HepG2 (cell line): Measurements from ENCODE around the gene SLC16A5. TPM values are rescaled to one million over a fixed set of nuclear protein-coding genes. Genes with fewer than 3 reads are reported as not detected.

Experiments
- ATAC-seq: fragments of 200-7000 bp; cut with Tn5 transposase; 3 replicates; pipeline ENCODE4 v1.9.1; 2020; ENCODE audit warnings: mild to moderate bottlenecking, moderate library complexity
- BruUV-seq: library from RNA; stranded (reverse); fragments of 400-500 nt; replicated peaks from 2 replicates; lab custom pipeline; 2021; lab: Mats Ljungman, UMichigan
- CTCF ChIA-PET: fragments of 300-600 bp; formaldehyde crosslinking; extraction: SDS; loops from one replicate; lab custom pipeline; 2021; ENCODE audit warnings: low total read pairs, inconsistent platforms, low intra/inter-chr PET ratio; lab: Yijun Ruan, JAX
- POLR2A ChIA-PET: fragments of 350-600 bp; sonication (Branson Sonifier 250); formaldehyde crosslinking; loops from one replicate; lab custom pipeline; 2020; ENCODE audit warnings: antibody characterized with exemption, inconsistent platforms; lab: Yijun Ruan, JAX
- DNase-seq: peaks from one replicate; pipeline ENCODE4 v3.0.0-alpha.2; 2015; ENCODE audit warnings: low spot score
- FAIRE-seq: peaks from 3 replicates; lab custom pipeline; 2011; peaks lifted over from hg19 to GRCh38; lab: Jason Lieb, UNC
- H2AFZ ChIP-seq: one replicate; pipeline ENCODE4 v1.6.1; 2011; ENCODE audit warnings: low read length, inconsistent platforms
- H3K27ac ChIP-seq: fragments of 300-600 bp; 3 replicates; pipeline ENCODE4 v1.8.0; 2011; ENCODE audit warnings: mixed run types, mild to moderate bottlenecking, mixed read lengths, low read length, inconsistent platforms; ENCODE audit not compliant: insufficient read depth; ENCODE audit errors: extremely low read length
- H3K27me3 ChIP-seq, 2 experiments: fragments of 200-600 bp in 1 of 2; 2 replicates in 1 of 2; 3 replicates in 1 of 2; pipeline versions ENCODE4 v1.6.0 to v1.8.0; 2011; ENCODE audit warnings: low read length in 2 of 2, mild to moderate bottlenecking in 2 of 2, moderate library complexity in 2 of 2, inconsistent platforms in 1 of 2; ENCODE audit not compliant: insufficient read depth in 2 of 2, control insufficient read depth in 1 of 2
- H3K36me3 ChIP-seq, 2 experiments: fragments of 200-600 bp in 1 of 2; replicated peaks in 1 of 2; 2 replicates in 1 of 2; 3 replicates in 1 of 2; pipeline versions ENCODE4 v1.5.1 to v1.8.0; 2011; ENCODE audit warnings: low read length in 2 of 2, inconsistent platforms in 1 of 2; ENCODE audit not compliant: insufficient read depth in 2 of 2, control insufficient read depth in 1 of 2
- H3K4me1 ChIP-seq: 2 replicates; pipeline ENCODE4 v1.5.1; 2012; ENCODE audit warnings: low read length, inconsistent platforms; ENCODE audit not compliant: insufficient read depth
- H3K4me2 ChIP-seq: 2 replicates; pipeline ENCODE4 v1.6.0; 2011; ENCODE audit warnings: low read depth, low read length, inconsistent platforms
- H3K4me3 ChIP-seq, 3 experiments: fragments of 200-600 bp in 1 of 3; sonication (generic), shearing (Covaris generic) in 1 of 3; replicated peaks in 1 of 3; 2 replicates each; pipeline ENCODE4 v1.5.1; 2011 to 2016; ENCODE audit warnings: low read length in 3 of 3, inconsistent platforms in 2 of 3, low read depth in 2 of 3, mild to moderate bottlenecking in 2 of 3, control low read depth in 1 of 3, mixed read lengths in 1 of 3; ENCODE audit not compliant: insufficient read depth in 1 of 3
- H3K79me2 ChIP-seq: one replicate; pipeline ENCODE4 v1.6.1; 2011; ENCODE audit warnings: low read length, inconsistent platforms; ENCODE audit not compliant: insufficient read depth
- H3K9ac ChIP-seq: 2 replicates; pipeline ENCODE4 v1.6.0; 2011; ENCODE audit warnings: mild to moderate bottlenecking, low read depth, low read length, inconsistent platforms; ENCODE audit not compliant: insufficient read depth
- H3K9me3 ChIP-seq: 2 replicates; pipeline ENCODE4 v1.5.1; 2012; ENCODE audit warnings: mild to moderate bottlenecking, low read length
- H4K20me1 ChIP-seq: 2 replicates; pipeline ENCODE4 v1.6.0; 2011; ENCODE audit warnings: inconsistent platforms, mild to moderate bottlenecking, low read length, moderate library complexity; ENCODE audit not compliant: insufficient read depth
- CHD2 ChIP-seq: IDR thresholded peaks from 2 replicates; pipeline ENCODE4 v1.6.1; 2011; ENCODE audit warnings: low read depth, low read length, improper control_type of control experiment
- GFI1 ChIP-seq: sonication (generic); formaldehyde crosslinking; IDR thresholded peaks from 2 replicates; pipeline ENCODE4 v1.5.0; 2020; ENCODE audit warnings: missing genetic modification reagents, mild to moderate bottlenecking, borderline replicate concordance
- HNRNPUL1 ChIP-seq: fragments of 200-400 bp; formaldehyde crosslinking; IDR thresholded peaks from 2 replicates; pipeline ENCODE4 v1.6.1; 2017; ENCODE audit warnings: low read depth, mild to moderate bottlenecking, low read length, moderate library complexity
- NR2F6 ChIP-seq, 2 experiments: IDR thresholded peaks; 2 replicates each; pipeline ENCODE4 v1.6.1; 2016; ENCODE audit warnings: antibody characterized with exemption in 1 of 2, mild to moderate bottlenecking in 1 of 2
- PHF20 ChIP-seq: sonication (generic); formaldehyde crosslinking; IDR thresholded peaks from 2 replicates; pipeline ENCODE4 v1.5.0; 2020; ENCODE audit warnings: mild to moderate bottlenecking, missing genetic modification reagents
- RFXAP ChIP-seq: sonication (generic); formaldehyde crosslinking; IDR thresholded peaks from 2 replicates; pipeline ENCODE4 v1.4.0; 2020; ENCODE audit warnings: missing genetic modification reagents, borderline replicate concordance
- TEAD3 ChIP-seq: optimal IDR thresholded peaks from 2 replicates; pipeline ENCODE3; 2016; ENCODE audit warnings: borderline replicate concordance
- ZBTB37 ChIP-seq: sonication (generic); formaldehyde crosslinking; IDR thresholded peaks from 2 replicates; pipeline ENCODE4 v1.4.0; 2020; ENCODE audit warnings: mild to moderate bottlenecking, missing genetic modification reagents
- ZFP62 ChIP-seq: sonication (generic); formaldehyde crosslinking; IDR thresholded peaks from 2 replicates; pipeline ENCODE4 v1.4.0; 2020; ENCODE audit warnings: missing genetic modification reagents
- ZFP90 ChIP-seq: sonication (generic); formaldehyde crosslinking; IDR thresholded peaks from 2 replicates; pipeline ENCODE4 v1.8.0; 2022; ENCODE audit warnings: missing genetic modification reagents, mild to moderate bottlenecking, inconsistent platforms, borderline replicate concordance
- ZNF234 ChIP-seq: sonication (generic); formaldehyde crosslinking; conservative IDR thresholded peaks from 2 replicates; pipeline ENCODE4 v1.5.1; 2020; ENCODE audit warnings: mild to moderate bottlenecking, missing genetic modification reagents
- ZNF574 ChIP-seq: sonication (generic); formaldehyde crosslinking; IDR thresholded peaks from 2 replicates; pipeline ENCODE4 v1.4.0; 2020; ENCODE audit warnings: missing genetic modification reagents
- ZNF766 ChIP-seq: sonication (generic); formaldehyde crosslinking; IDR thresholded peaks from 2 replicates; pipeline ENCODE4 v1.5.0; 2020; ENCODE audit warnings: missing genetic modification reagents, borderline replicate concordance
- WGBS: methylation state at CpG from one replicate; pipeline ENCODE4 v1.1.6; 2017; ENCODE audit warnings: low lambda C conversion rate; 5-methylcytosine and 5-hydroxymethylcytosine counted together
- in situ Hi-C: cut with HindIII; loops from 2 replicates; pipeline ENCODE4 v1.10.0; 2017; ENCODE audit warnings: low pct_unique_long_range_greater_than_20kb; ENCODE audit not compliant: extremely low pct_ligation_motif_present
- intact Hi-C: fragments of 100-400 bp; cut with micrococcal nuclease; formaldehyde crosslinking; loops from one replicate; pipeline ENCODE4 v1.10.0; 2022; ENCODE audit not compliant: unreplicated experiment
- polyA plus RNA-seq, 8 experiments: library from polyadenylated mRNA; depleted of rRNA in 3 of 8; stranded (reverse) in 7 of 8; unstranded in 1 of 8; fragments of >200 nt; fragmentation: Illumina TruSeq in 4 of 8; extraction: Trizol in 4 of 8; gene quantifications; 2 replicates each; pipeline versions ENCODE4 v1.2.1 to v1.2.3, GENCODE V29; 2011 to 2016; ENCODE audit warnings: low read depth in 4 of 8, missing spikeins in 1 of 8, mixed read lengths in 1 of 8; ENCODE audit not compliant: insufficient read depth in 1 of 8
- total RNA-seq, 5 experiments: library from RNA; depleted of rRNA; stranded (reverse); fragments of >200 nt; fragmentation: Illumina TruSeq; extraction: Trizol; gene quantifications; 2 replicates each; pipeline ENCODE4 v1.2.3, GENCODE V29; 2016; ENCODE audit warnings: low read depth in 1 of 5
- TF ChIP-seq, protein P1 (sequence below): sonication (generic); formaldehyde crosslinking; IDR thresholded peaks from 2 replicates; pipeline ENCODE4 v1.5.1; 2020; ENCODE audit warnings: missing genetic modification reagents, mild to moderate bottlenecking, borderline replicate concordance
- TF ChIP-seq, protein P2 (sequence below): sonication (generic); formaldehyde crosslinking; IDR thresholded peaks from 2 replicates; pipeline ENCODE4 v1.4.0; 2020; ENCODE audit warnings: missing genetic modification reagents

The SLC16A5 gene
- total and polyA plus RNA-seq, 2 of the 13 experiments (the other 11 are each of a cell fraction or from before 2014, with no cell fraction given), result 0.69 to 5.6 TPM

DNA sequence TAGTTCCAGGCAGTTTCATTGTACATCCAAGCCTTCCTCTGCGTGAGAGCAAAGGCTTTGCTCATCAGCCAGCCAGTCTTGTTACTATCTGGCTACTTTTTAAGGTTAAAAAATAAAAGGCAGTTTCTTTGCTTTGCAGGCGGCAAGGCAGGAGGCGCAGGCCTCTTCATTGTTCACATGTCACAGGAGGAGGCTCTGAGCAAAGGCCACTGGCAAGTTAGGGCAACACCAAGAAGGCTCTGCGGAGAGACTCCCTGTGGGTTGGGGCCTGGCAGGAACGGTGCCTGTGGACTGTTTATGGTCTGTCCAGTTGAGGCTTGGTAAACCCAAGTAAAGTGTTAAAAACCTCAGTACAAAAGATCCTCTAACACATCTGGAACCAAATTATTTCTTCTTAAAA, 47.7 kb downstream of the SLC16A5 start (continued):
- TF ChIP-seq ZNF766 (CRISPR knock-in tag) (no peak), NR2F6 (IDR thresholded peaks at IDR 0.05) (no peak), NR2F6 (CRISPR knock-in tag; IDR thresholded peaks at IDR 0.05) (no peak), ZBTB37 (CRISPR knock-in tag) (no peak), TEAD3 (no peak), PHF20 (no peak), ZFP62 (no peak)
- TF ChIP-seq, protein P1, sequence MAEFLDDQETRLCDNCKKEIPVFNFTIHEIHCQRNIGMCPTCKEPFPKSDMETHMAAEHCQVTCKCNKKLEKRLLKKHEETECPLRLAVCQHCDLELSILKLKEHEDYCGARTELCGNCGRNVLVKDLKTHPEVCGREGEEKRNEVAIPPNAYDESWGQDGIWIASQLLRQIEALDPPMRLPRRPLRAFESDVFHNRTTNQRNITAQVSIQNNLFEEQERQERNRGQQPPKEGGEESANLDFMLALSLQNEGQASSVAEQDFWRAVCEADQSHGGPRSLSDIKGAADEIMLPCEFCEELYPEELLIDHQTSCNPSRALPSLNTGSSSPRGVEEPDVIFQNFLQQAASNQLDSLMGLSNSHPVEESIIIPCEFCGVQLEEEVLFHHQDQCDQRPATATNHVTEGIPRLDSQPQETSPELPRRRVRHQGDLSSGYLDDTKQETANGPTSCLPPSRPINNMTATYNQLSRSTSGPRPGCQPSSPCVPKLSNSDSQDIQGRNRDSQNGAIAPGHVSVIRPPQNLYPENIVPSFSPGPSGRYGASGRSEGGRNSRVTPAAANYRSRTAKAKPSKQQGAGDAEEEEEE (CRISPR knock-in tag), result no peak

- in situ Hi-C loops, result no loop called here
- no peak overlapping the region for H3K9ac ChIP-seq
- FAIRE-seq (no peak), DNase-seq (no peak), ATAC-seq (no peak)
- intact Hi-C loops, result no loop called here
- no peak overlapping the region for H3K4me3 ChIP-seq
- peaks cover 17% of the 10 kb centered on the region for H3K4me1 ChIP-seq
- H3K27ac ChIP-seq, result no peak overlapping the region
- no peaks in the 10 kb centered on the region for H3K79me2 ChIP-seq
- no peaks in the 10 kb centered on the region for H4K20me1 ChIP-seq
- no peak overlapping the region for H3K4me2 ChIP-seq
- POLR2A ChIA-PET, result no interaction called here
- no TSS peak for BruUV-seq
- CTCF ChIA-PET, result no interaction called here
- H3K27me3 ChIP-seq, result no peaks in the 10 kb centered on the region
- no peaks in the 10 kb centered on the region for H3K9me3 ChIP-seq
- H2AFZ ChIP-seq, result no peak overlapping the region
- H3K36me3 ChIP-seq, result peaks cover 8 to 35% of the 10 kb centered on the region in 2 experiments
- WGBS, result 95% methylated on average over 8 of the region's 8 CpGs
- TF ChIP-seq, protein P2, sequence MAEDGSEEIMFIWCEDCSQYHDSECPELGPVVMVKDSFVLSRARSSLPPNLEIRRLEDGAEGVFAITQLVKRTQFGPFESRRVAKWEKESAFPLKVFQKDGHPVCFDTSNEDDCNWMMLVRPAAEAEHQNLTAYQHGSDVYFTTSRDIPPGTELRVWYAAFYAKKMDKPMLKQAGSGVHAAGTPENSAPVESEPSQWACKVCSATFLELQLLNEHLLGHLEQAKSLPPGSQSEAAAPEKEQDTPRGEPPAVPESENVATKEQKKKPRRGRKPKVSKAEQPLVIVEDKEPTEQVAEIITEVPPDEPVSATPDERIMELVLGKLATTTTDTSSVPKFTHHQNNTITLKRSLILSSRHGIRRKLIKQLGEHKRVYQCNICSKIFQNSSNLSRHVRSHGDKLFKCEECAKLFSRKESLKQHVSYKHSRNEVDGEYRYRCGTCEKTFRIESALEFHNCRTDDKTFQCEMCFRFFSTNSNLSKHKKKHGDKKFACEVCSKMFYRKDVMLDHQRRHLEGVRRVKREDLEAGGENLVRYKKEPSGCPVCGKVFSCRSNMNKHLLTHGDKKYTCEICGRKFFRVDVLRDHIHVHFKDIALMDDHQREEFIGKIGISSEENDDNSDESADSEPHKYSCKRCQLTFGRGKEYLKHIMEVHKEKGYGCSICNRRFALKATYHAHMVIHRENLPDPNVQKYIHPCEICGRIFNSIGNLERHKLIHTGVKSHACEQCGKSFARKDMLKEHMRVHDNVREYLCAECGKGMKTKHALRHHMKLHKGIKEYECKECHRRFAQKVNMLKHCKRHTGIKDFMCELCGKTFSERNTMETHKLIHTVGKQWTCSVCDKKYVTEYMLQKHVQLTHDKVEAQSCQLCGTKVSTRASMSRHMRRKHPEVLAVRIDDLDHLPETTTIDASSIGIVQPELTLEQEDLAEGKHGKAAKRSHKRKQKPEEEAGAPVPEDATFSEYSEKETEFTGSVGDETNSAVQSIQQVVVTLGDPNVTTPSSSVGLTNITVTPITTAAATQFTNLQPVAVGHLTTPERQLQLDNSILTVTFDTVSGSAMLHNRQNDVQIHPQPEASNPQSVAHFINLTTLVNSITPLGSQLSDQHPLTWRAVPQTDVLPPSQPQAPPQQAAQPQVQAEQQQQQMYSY (CRISPR knock-in tag), result no peak
- TF ChIP-seq ZNF574 (CRISPR knock-in tag) (no peak), ZNF234 (CRISPR knock-in tag) (no peak), RFXAP (CRISPR knock-in tag) (no peak), HNRNPUL1 (no peak), ZFP90 (CRISPR knock-in tag) (no peak), CHD2 (no peak), GFI1 (CRISPR knock-in tag) (no peak)
Measured at GRCh38 chr17:75135946-75136345, 48.2 kb downstream of the SLC16A5 start.
